GM21528 (cell line): ENCODE results near the gene ZBTB9.

Experiments used
- ATAC-seq: cut with Tn5 transposase; IDR thresholded peaks from one replicate; pipeline ENCODE4 v1.9.1; 2021; ENCODE audit warnings: mild to moderate bottlenecking, moderate library complexity; ENCODE audit not compliant: unreplicated experiment, low FRiP score

Gene ZBTB9

DNA sequence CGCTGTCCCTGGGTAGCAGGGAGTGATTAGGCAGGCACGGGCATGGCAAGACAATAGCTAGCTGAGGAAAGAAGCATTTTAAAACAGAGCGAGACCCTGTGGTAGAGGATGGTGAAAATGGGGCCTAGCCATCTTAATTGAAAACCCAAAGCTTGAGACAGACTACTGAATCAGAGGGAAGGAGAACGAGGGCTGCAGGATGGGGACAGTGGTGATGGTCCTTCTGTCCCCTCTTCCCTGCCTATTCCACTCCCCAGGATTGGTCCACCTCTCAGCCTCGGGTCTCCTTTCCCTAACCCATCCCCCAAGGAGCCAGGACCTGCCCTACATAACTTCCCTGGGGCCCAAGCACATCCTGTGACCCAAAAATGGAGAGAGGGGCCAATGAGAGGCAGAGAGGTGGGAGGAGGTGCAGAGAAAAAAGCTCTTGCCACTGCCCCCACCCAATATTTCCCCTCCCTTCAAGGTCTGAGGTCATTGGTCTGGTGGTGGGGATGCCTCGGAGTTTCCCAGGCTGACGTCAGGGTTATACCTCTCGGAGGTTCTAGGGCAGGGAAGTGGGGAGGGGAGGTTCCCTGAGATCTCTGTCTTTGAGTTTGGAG is 35.6 kb upstream of the ZBTB9 start:
- ATAC-seq = no peak

GRCh38 chr6:33419580-33420490 is 34.5 kb upstream of the ZBTB9 start, which contains the start of gene SYNGAP1:
TSS of gene SYNGAP1 (plus strand) at chr6:33420065. CDS start at chr6:33420265, 200 bp downstream.
- ATAC-seq = no peak

GRCh38 chr6:33420491-33421343 is 33.7 kb upstream of the ZBTB9 start:
- no peak for ATAC-seq

GRCh38 chr6:33421344-33421643 is 33.1 kb upstream of the ZBTB9 start:
- ATAC-seq = no peak

DNA sequence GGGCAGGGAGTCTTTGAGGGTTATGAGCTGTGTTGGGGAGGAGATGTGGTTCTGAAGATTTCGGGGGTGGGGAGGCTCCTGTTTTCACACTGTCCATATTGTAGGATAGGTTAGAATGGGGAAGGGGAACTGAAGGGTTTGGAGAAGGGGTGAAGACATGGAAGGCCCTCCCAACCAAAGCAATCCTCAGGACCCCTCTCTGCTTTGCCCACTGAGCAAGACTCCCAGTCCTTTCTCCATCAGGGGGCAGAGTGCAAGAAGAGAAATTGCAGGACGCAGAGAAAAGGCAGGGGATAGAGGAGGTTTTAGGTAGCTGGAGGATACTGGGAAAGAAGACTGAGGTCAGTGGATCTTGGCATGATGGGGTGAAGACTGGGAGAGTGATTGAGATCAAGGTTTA is 30.6 kb upstream of the ZBTB9 start:
- no peak for ATAC-seq

DNA sequence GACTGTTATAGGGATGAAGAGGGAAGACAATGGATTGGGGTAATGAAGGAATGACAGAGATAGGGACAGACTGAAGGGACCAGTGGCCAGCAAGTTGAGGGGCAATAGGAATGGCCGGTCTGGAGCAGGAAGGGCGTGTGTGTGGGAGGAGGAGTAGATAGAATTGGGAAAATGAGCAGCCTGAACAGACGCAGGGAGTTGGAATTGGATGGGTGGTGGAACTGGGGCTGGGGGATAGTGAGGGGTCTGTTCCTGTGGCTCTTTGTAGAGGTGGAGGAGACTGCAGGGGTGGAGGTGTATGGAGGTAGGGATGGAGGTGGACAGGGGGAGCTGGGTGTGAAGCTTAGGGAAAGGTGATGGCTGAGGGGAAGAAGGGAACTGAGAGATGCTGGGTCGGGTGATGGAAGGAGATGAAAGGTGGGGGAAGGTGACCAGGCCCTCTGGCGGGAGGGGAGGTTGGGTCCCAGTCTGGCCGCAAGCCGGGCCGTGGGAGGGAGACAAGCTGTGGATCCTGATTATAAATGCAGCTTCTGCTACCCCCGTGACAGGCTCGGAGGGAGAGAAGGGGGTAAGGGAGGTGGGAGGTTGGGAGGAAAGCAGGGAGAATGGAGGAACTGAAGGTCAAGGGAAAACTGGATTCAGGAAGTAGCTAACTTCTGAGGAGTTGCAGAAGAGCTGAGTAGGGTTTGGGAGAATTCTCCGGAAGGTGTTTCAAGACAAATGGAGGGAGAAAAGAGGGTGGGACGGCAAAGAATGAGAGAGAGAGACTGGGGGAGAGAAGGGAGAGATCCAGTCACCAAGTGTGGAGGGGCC is 29.3 kb upstream of the ZBTB9 start:
- ATAC-seq = no peak

DNA sequence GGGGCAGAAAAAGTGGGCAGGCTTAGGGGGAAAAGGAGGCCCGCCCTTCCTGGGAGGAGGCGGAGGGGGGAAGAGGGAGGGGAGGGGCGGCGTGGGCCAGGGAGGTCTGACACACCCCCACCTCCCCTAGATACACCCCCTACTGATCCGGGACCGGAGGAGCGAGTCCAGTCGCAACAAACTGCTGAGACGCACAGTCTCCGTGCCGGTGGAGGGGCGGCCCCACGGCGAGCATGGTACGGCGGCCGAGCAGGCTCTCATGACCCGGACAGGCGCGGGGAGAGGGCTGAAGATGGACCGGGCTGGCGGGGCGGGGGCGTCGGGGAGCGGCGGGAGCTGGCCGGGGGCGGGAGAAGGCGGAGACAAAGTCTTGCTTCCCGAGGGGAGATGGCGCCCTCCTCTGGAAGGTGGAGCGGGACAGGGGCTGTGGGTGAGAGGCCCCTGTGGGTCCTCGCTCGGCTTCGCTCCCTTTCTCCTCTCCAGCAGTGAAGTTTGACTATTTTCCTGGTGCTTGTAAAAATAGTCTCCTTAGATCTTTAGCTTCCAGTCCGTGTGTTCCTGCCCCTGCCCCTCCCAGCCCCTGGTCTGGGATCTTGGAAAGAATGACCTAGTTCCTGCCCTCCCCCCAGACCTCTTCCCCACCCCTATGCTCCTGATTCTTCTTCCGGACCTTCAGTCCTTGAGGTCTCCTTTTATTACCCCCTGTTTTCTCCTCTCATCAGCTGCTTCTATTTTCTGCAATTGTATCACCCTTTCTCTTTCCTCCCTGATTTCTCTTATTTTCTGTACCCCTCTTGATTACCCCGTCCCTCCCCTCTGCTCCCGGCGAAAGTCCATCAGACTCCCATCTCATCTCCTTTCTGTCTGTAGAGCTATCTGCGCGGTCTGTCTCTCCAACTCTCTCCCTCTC is 28.5 kb upstream of the ZBTB9 start:
- ATAC-seq = peak; percentile 42

DNA sequence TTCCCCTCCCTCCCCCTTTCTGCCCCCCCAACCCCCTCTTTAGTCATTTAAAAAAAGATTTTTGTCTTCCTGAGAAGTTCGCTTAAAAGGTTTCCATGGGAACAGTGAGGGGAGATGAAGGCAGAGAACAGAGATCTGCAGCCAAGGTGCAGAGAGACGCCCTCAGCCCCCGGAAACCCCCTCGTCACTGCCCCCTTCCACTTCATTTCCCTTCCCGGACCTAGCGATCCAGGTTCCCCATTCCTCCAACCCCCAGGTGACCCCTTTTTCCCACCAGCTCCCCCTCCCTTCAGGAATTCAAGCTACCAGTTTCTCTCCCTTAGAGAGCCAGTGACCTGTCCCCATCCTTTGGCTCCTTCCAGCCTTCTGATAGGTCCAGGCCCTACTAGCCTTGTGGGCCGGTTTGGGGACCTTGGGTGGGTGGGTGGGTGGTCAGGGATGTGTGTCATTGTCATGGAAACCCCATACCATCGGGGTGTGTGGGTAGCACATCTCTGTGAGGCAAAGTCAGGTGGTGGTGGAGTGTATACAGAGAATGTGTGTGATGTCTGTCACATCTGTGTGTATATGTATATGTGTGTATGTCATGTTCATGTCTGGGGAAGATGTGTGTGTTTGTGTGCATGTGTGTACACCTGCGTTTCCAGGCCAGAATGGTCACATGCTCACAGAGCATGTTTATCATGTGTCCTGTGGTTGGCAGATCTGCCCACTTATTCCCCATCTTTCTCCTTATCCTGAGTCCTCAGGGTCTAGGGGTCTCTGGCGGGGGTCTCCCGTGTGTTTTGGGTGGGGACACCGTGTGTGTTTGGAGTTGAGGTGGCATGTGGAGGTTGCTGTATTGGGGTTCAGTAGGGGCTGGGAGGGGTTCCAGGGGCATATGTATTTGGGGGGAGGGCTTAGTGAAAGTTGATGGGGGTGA is 27.5 kb upstream of the ZBTB9 start:
- no peak for ATAC-seq

DNA sequence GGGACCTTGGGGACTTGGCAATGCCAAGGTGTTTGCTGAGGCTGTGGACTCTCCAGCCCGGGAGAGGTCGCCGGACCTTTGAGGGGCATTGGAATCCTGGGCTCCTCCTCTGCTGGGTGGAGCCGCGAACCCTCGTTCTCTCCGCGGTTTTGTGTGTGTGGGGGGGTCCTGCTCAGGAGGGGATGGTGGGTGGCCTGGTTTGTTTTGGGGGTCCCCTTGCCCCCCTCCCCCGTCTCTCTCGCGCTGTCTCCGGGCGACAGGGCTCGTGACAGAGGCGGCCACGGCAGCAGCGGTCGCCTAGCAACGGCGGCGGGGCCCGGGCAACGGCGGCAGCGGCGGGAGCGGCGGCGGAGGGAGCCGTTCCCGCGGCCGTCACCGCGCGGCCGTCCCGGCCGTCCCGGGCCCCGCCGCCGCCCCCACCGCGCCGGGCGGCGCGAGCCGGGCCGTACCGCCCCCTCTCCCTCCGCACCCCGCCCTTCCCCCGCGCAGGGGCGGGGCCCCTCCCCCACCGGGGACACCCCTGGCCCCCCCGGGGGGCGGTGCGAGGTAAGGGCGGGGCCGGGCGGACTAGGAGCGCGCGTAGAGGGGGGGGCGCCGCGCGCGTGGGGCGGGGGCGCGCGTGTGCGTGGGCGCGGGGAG is 26.7 kb upstream of the ZBTB9 start:
- no peak for ATAC-seq

DNA sequence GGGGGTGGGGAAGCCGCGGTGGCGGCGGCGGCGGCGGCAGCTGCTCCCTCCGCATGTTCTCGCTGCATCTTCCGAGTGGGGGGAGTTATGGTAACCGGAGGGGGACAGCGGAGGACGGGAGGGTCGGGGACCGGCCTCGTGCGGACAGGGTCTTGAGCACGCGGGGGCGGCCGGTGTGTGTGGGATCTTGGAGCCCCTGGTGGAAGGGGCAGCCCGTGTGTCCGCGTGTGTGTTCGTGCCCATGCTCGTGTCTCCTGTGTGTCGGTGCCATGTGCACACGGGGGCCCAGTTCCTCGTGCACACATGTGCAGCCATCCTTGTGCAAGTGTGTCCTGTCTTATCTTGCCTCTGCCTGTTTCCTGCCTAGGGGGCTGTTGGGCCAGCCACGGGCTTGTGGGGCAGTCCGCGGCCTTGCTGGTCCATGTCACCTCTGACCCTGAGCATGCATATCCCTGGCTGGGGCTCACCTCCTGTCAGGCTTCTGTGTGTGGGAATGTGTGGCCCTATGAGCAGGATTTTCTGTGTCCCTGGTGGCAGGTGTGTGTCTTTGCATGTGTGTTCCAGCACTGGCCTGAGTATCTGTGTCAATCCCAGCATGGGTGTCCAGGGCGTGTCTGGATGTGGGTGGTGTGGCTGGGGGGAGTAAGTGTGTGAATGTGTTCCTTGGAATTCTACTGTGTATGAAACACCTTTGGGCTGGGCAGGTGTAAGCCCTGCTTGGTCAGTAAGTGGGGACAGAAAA is 26.0 kb upstream of the ZBTB9 start:
- no peak for ATAC-seq

GRCh38 chr6:33428966-33429749 is 25.2 kb upstream of the ZBTB9 start:
- ATAC-seq = no peak

- no peak for ATAC-seq
Observed at GRCh38 chr6:33429750-33430052, 24.7 kb upstream of the ZBTB9 start.

DNA sequence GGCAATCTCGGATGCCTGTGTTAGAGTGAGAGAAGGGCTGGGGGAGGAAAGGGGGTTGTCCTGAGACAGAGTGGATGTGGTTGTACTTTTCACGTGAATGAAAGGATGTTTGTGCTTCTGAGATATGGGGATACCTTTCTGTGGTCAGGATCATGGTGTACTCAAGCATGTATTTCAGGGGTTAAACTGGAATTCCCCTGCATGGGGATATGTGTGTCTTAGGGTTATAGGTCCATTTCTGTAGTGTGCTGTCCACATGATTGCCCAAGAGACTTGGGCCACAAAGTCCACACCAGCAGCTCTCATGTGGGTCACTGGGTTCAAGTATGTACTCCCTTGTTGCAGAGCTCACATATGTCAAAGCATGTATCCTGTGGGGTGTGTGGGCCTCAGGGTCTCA is 24.0 kb upstream of the ZBTB9 start:
- ATAC-seq = no peak

- no peak for ATAC-seq
Observed at GRCh38 chr6:33430991-33431879, 23.1 kb upstream of the ZBTB9 start.

DNA sequence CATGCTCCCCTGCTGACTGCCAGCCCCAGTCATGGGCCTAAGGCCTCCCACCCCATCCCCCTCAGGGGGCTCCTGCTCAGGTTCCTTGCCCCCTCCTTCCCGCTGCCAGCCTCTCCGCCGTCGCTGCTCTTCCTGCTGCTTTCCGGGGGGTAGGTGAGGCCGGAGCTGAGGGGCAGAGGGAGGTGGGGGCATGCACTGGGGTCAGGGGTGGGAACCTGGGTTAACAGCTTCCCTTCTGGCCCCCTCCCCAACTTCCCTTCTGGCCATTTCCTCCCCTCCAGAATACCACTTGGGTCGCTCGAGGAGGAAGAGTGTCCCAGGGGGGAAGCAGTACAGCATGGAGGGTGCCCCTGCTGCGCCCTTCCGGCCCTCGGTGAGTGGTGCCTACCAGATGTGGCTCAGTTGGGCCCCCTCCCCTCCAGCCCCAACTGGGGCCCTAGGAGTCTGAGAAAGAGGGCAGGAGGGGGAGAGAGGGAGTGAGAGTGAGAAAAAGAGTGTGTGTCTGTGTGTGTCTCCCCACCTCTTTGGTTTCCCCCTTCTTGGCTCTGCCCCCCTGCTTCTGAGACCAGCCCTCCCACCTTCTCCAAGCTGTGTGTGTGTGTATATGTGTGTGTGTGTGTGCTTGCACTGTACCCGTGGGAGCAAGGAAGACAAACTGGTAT is 22.4 kb upstream of the ZBTB9 start:
- no peak for ATAC-seq
